Kidney (tissue), 14 donors: ENCODE results near the gene PLXNC1. TPM values are rescaled to one million over a fixed set of nuclear protein-coding genes. Genes with fewer than 3 reads are reported as not detected.

ENCODE experiments used
- DNase-seq, 5 donors: peaks; one replicate each; pipeline ENCODE4 v3.0.0-alpha.2; 2013 to 2020
- FAIRE-seq: peaks from 2 replicates; lab custom pipeline; 2012; peaks lifted over from hg19 to GRCh38; lab: Jason Lieb, UNC
- H3K27ac ChIP-seq, 2 donors: one replicate each; pipeline ENCODE4 v1.7.0; 2013; ENCODE audit warnings: low read depth in 2 of 2, low read length in 2 of 2, inconsistent platforms in 1 of 2
- H3K27me3 ChIP-seq: one replicate; pipeline ENCODE4 v1.7.1; 2013; ENCODE audit warnings: low read length, inconsistent platforms; ENCODE audit not compliant: control insufficient read depth, insufficient read depth
- H3K36me3 ChIP-seq, 3 donors: one replicate each; pipeline versions ENCODE4 v1.7.0 to v1.7.1; 2013; ENCODE audit warnings: low read length in 3 of 3, control low read depth in 1 of 3, inconsistent platforms in 1 of 3; ENCODE audit not compliant: insufficient read depth in 3 of 3, control insufficient read depth in 2 of 3
- H3K4me1 ChIP-seq, 3 donors: one replicate each; pipeline versions ENCODE4 v1.7.0 to v1.7.1; 2013; ENCODE audit warnings: low read length in 3 of 3, inconsistent platforms in 1 of 3, low read depth in 1 of 3; ENCODE audit not compliant: control insufficient read depth in 2 of 3, insufficient read depth in 2 of 3
- H3K4me3 ChIP-seq, 3 donors: one replicate each; pipeline versions ENCODE4 v1.7.0 to v1.8.1; 2013; ENCODE audit warnings: low read length in 3 of 3, control low read depth in 1 of 3, inconsistent platforms in 1 of 3
- H3K9ac ChIP-seq, 3 donors: one replicate each; pipeline versions ENCODE4 v1.7.0 to v1.7.1; 2013; ENCODE audit warnings: low read length in 3 of 3, control low read depth in 1 of 3, inconsistent platforms in 1 of 3
- H3K9me3 ChIP-seq, 3 donors: one replicate each; pipeline versions ENCODE4 v1.7.0 to v1.7.1; 2013; ENCODE audit warnings: low read length in 3 of 3, control low read depth in 1 of 3, inconsistent platforms in 1 of 3; ENCODE audit not compliant: control insufficient read depth in 2 of 3, insufficient read depth in 1 of 3
- CTCF ChIP-seq: IDR thresholded peaks from 3 replicates; pipeline ENCODE4 v1.5.1; 2012; ENCODE audit warnings: mild to moderate bottlenecking, moderate library complexity, borderline replicate concordance; ENCODE audit not compliant: insufficient read depth; ENCODE audit errors: extremely low read depth
- intact Hi-C: fragments of 100-400 bp; cut with DNase I; formaldehyde crosslinking; loops from one replicate; pipeline ENCODE4 v1.11.1; 2022
- polyA plus RNA-seq: library from polyadenylated mRNA; stranded (reverse); fragments of 350-450 nt; fragmentation: Illumina TruSeq; extraction: RNeasy Lipid Tissue Mini Kit (QIAGEN cat#74804); gene quantifications from one replicate; pipeline ENCODE4 v1.2.3, GENCODE V29; 2014; ENCODE audit warnings: low read depth, low replicate concordance; ENCODE audit not compliant: insufficient read depth
- total RNA-seq: library from RNA; stranded (reverse); fragmentation: NEBNext Ultra II Directional; extraction: Animal tissue kit (Norgen Biotek cat#: 25700); gene quantifications from one replicate; pipeline ENCODE4 v1.2.1, GENCODE V29; 2021
- donor health status: control.
- donor health status: control.
- donor health status: control.
- donor health status: control.
- donor health status: control.
- donor health status: DM: yes; HTN: yes; CAD: no.
- donor health status: Normal renal cell carcinoma (clear cell type).

PLXNC1 gene
- total and polyA plus RNA-seq, 2 donors from 2014 or later: 1.8 to 11.6 TPM

DNA sequence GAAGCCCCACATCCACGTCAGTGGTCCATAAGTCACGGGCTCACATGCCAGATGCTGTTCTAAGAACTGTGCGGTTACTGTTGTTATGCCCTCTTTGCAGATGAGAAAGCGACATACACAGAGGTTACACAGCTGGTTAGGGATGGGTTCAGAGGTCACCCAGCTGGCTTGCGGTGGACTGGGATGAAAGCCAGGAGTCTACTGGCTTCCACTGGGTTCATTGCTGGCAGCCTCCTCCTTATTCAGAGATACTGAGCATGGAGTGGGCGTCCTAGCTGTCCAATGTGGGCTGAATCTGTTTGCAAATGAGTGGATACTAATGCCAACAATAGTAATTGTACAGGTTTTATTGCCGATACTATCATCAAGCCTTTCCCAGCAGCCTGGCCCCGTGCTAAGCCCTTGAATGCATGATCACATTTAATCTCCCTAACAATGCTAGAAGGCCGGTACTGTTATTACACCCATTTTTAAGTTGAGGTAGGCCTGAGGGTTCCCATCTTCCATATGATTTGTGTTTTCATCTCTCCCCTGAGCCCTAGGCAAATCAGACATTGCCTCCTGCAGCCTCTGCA, 129.1 kb downstream of the PLXNC1 start:
- no peak overlapping the region for H3K4me3 ChIP-seq
- H3K27ac ChIP-seq: no peak overlapping the region
- H3K9ac ChIP-seq: no peak overlapping the region
- TF ChIP-seq CTCF: no peak
- peaks cover 0 to 5% (median 4%) of the 10 kb centered on the region in 3 donors for H3K4me1 ChIP-seq
- peaks cover 0 to 3% (median 0%) of the 10 kb centered on the region in 3 donors for H3K36me3 ChIP-seq
- DNase-seq: no peak
- FAIRE-seq: no peak
- intact Hi-C loops: no loop called here
- H3K27me3 ChIP-seq: no peaks in the 10 kb centered on the region
- H3K9me3 ChIP-seq: no peaks in the 10 kb centered on the region

- intact Hi-C loops: no loop called here
- Histone ChIP-seq H3K36me3 (peaks cover 0 to 7% (median 0%) of the 10 kb centered on the region in 3 donors), H3K27ac (no peak overlapping the region), H3K9ac (no peak overlapping the region), H3K27me3 (no peaks in the 10 kb centered on the region), H3K9me3 (no peaks in the 10 kb centered on the region), H3K4me1 (peaks cover 0 to 7% (median 4%) of the 10 kb centered on the region in 3 donors), H3K4me3 (no peak overlapping the region)
- no peak for DNase-seq
- TF ChIP-seq CTCF: no peak
- no peak for FAIRE-seq
Measured at GRCh38 chr12:94280063-94280462, 131.7 kb downstream of the PLXNC1 start.

GRCh38 chr12:94282675-94283074, 134.3 kb downstream of the PLXNC1 start:
- H3K27me3 ChIP-seq: no peaks in the 10 kb centered on the region
- intact Hi-C loops: no loop called here
- H3K27ac ChIP-seq: no peak overlapping the region
- H3K4me3 ChIP-seq: peak overlapping the region in 1 of 3 donors; percentile 3
- H3K4me1 ChIP-seq: peaks cover 0 to 7% (median 4%) of the 10 kb centered on the region in 3 donors
- no peak overlapping the region for H3K9ac ChIP-seq
- no peaks in the 10 kb centered on the region for H3K9me3 ChIP-seq
- no peak for TF ChIP-seq CTCF
- peaks cover 0 to 7% (median 0%) of the 10 kb centered on the region in 3 donors for H3K36me3 ChIP-seq
- no peak for FAIRE-seq
- DNase-seq: no peak

GRCh38 chr12:94284046-94284445, 135.7 kb downstream of the PLXNC1 start:
- FAIRE-seq (no peak), DNase-seq (no peak)
- Histone ChIP-seq H3K9me3 (no peaks in the 10 kb centered on the region), H3K27ac (no peak overlapping the region), H3K27me3 (no peaks in the 10 kb centered on the region), H3K9ac (no peak overlapping the region), H3K36me3 (peaks cover 0 to 7% (median 0%) of the 10 kb centered on the region in 3 donors), H3K4me1 (peaks cover 0 to 7% (median 4%) of the 10 kb centered on the region in 3 donors), H3K4me3 (no peak overlapping the region)
- intact Hi-C loops: no loop called here
- no peak for TF ChIP-seq CTCF
